H1 (cell line): ENCODE data around the gene EEF1A2. TPM values are rescaled to one million over a fixed set of nuclear protein-coding genes. Genes with fewer than 3 reads are reported as not detected.

Experiments used
- JUN ChIP-seq: IDR thresholded peaks from 2 replicates; pipeline ENCODE4 v1.6.1; 2011; ENCODE audit warnings: low read depth, mild to moderate bottlenecking, improper control_type of control experiment, low read length
- SP1 ChIP-seq: IDR thresholded peaks from 2 replicates; pipeline ENCODE4 v1.6.1; 2011; ENCODE audit warnings: low read depth, low read length
- polyA plus RNA-seq, 7 experiments: library from polyadenylated mRNA; depleted of rRNA in 3 of 7; stranded (reverse) in 5 of 7; unstranded in 2 of 7; fragments of >200 nt in 5 of 7; fragments of 200-250 nt in 2 of 7; gene quantifications; 1 replicate in 5 of 7; 2 replicates in 1 of 7; 4 replicates in 1 of 7; pipeline versions ENCODE4 v1.2.1 to v1.2.3, GENCODE V29; 2011 to 2013; ENCODE audit warnings: missing spikeins in 2 of 7, mixed read lengths in 2 of 7
- total RNA-seq: library from RNA; stranded (reverse); fragmentation: NEBNext Ultra II Directional; extraction: Animal tissue kit (Norgen Biotek cat#: 25700); gene quantifications from 2 replicates; pipeline ENCODE4 v1.2.1, GENCODE V29; 2021
- TF ChIP-seq, protein P1 (sequence below): fragments of 300-600 bp; sonication (generic); IDR thresholded peaks from 2 replicates; pipeline ENCODE4 v1.7.1; 2012; ENCODE audit warnings: low read length, moderate library complexity, mild to moderate bottlenecking, inconsistent platforms; ENCODE audit not compliant: insufficient replicate concordance
- TF ChIP-seq, protein P2 (sequence below): IDR thresholded peaks from 2 replicates; pipeline ENCODE4 v1.6.1; 2012; ENCODE audit warnings: inconsistent platforms

The EEF1A2 gene
- total and polyA plus RNA-seq, 2 of the 8 experiments (the other 6 are each of a cell fraction or from before 2014, with no cell fraction given): 7.4 to 25.8 TPM

DNA sequence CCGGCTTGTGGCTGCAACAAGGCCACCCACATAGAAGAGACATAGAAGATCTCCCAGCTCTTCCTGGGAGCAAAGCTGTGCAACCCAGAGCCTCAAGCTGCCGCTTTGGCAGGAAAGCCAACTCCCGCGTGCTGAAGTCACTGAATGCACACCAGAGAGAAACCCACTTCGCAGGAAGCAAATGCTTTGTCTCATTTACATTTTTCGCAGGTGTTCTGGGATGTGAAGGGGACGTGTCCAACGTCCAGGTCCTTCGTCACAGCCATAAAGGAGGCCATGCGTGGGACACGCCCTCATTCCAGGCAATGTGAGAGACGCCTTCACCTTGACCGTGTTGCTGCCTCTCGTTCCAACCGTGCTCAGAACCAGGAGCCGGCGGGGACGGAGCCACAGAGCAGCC is 50.9 kb downstream of the EEF1A2 start (continued):
- TF ChIP-seq, protein P1, sequence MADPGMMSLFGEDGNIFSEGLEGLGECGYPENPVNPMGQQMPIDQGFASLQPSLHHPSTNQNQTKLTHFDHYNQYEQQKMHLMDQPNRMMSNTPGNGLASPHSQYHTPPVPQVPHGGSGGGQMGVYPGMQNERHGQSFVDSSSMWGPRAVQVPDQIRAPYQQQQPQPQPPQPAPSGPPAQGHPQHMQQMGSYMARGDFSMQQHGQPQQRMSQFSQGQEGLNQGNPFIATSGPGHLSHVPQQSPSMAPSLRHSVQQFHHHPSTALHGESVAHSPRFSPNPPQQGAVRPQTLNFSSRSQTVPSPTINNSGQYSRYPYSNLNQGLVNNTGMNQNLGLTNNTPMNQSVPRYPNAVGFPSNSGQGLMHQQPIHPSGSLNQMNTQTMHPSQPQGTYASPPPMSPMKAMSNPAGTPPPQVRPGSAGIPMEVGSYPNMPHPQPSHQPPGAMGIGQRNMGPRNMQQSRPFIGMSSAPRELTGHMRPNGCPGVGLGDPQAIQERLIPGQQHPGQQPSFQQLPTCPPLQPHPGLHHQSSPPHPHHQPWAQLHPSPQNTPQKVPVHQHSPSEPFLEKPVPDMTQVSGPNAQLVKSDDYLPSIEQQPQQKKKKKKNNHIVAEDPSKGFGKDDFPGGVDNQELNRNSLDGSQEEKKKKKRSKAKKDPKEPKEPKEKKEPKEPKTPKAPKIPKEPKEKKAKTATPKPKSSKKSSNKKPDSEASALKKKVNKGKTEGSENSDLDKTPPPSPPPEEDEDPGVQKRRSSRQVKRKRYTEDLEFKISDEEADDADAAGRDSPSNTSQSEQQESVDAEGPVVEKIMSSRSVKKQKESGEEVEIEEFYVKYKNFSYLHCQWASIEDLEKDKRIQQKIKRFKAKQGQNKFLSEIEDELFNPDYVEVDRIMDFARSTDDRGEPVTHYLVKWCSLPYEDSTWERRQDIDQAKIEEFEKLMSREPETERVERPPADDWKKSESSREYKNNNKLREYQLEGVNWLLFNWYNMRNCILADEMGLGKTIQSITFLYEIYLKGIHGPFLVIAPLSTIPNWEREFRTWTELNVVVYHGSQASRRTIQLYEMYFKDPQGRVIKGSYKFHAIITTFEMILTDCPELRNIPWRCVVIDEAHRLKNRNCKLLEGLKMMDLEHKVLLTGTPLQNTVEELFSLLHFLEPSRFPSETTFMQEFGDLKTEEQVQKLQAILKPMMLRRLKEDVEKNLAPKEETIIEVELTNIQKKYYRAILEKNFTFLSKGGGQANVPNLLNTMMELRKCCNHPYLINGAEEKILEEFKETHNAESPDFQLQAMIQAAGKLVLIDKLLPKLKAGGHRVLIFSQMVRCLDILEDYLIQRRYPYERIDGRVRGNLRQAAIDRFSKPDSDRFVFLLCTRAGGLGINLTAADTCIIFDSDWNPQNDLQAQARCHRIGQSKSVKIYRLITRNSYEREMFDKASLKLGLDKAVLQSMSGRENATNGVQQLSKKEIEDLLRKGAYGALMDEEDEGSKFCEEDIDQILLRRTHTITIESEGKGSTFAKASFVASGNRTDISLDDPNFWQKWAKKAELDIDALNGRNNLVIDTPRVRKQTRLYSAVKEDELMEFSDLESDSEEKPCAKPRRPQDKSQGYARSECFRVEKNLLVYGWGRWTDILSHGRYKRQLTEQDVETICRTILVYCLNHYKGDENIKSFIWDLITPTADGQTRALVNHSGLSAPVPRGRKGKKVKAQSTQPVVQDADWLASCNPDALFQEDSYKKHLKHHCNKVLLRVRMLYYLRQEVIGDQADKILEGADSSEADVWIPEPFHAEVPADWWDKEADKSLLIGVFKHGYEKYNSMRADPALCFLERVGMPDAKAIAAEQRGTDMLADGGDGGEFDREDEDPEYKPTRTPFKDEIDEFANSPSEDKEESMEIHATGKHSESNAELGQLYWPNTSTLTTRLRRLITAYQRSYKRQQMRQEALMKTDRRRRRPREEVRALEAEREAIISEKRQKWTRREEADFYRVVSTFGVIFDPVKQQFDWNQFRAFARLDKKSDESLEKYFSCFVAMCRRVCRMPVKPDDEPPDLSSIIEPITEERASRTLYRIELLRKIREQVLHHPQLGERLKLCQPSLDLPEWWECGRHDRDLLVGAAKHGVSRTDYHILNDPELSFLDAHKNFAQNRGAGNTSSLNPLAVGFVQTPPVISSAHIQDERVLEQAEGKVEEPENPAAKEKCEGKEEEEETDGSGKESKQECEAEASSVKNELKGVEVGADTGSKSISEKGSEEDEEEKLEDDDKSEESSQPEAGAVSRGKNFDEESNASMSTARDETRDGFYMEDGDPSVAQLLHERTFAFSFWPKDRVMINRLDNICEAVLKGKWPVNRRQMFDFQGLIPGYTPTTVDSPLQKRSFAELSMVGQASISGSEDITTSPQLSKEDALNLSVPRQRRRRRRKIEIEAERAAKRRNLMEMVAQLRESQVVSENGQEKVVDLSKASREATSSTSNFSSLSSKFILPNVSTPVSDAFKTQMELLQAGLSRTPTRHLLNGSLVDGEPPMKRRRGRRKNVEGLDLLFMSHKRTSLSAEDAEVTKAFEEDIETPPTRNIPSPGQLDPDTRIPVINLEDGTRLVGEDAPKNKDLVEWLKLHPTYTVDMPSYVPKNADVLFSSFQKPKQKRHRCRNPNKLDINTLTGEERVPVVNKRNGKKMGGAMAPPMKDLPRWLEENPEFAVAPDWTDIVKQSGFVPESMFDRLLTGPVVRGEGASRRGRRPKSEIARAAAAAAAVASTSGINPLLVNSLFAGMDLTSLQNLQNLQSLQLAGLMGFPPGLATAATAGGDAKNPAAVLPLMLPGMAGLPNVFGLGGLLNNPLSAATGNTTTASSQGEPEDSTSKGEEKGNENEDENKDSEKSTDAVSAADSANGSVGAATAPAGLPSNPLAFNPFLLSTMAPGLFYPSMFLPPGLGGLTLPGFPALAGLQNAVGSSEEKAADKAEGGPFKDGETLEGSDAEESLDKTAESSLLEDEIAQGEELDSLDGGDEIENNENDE: no peak
- no peak for TF ChIP-seq JUN
- TF ChIP-seq, protein P2, sequence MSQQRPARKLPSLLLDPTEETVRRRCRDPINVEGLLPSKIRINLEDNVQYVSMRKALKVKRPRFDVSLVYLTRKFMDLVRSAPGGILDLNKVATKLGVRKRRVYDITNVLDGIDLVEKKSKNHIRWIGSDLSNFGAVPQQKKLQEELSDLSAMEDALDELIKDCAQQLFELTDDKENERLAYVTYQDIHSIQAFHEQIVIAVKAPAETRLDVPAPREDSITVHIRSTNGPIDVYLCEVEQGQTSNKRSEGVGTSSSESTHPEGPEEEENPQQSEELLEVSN: no peak
- no peak for TF ChIP-seq SP1
